Erythroblast (primary cell): ENCODE measurements around the gene LRRC73.

Experiments used
- GATA1 ChIP-seq: IDR thresholded peaks from 2 replicates; pipeline ENCODE4 v1.6.1; 2011; ENCODE audit warnings: low read depth, mild to moderate bottlenecking, control low read depth, low read length, moderate library complexity
- POLR2A ChIP-seq: IDR thresholded peaks from 2 replicates; pipeline ENCODE4 v1.6.1; 2011; ENCODE audit warnings: mild to moderate bottlenecking, low read length

DNA sequence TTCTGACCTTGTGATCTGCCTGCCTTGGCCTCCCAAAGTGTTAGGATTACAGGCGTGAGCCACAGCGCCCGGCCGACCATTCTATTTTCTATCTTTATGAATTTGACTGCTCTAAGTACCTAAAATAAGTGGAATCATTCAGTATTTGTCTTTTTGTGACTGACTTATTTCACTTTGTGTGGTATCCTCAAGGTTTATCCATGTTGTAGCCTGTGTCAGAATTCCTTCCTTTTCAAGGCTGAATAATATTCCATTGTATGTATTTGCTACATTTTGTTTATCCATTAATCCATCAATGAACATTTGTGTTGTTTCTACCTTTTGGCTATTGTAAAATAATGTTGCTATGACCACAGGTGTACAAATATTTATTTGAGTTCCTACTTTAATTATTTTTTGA is 37.6 kb downstream of the LRRC73 start:
- TF ChIP-seq POLR2A (no peak), GATA1 (no peak)
